ENCODE results near the gene SLC35B2. TPM values are rescaled to one million over a fixed set of nuclear protein-coding genes. Genes with fewer than 3 reads are reported as not detected.
A peak's percentile ranks its signal among the peaks of the same experiment; 100 is the strongest.

Gene SLC35B2
- polyA plus RNA-seq, 3 donors: 17.4 to 54.0 (median 30.6) TPM

DNA sequence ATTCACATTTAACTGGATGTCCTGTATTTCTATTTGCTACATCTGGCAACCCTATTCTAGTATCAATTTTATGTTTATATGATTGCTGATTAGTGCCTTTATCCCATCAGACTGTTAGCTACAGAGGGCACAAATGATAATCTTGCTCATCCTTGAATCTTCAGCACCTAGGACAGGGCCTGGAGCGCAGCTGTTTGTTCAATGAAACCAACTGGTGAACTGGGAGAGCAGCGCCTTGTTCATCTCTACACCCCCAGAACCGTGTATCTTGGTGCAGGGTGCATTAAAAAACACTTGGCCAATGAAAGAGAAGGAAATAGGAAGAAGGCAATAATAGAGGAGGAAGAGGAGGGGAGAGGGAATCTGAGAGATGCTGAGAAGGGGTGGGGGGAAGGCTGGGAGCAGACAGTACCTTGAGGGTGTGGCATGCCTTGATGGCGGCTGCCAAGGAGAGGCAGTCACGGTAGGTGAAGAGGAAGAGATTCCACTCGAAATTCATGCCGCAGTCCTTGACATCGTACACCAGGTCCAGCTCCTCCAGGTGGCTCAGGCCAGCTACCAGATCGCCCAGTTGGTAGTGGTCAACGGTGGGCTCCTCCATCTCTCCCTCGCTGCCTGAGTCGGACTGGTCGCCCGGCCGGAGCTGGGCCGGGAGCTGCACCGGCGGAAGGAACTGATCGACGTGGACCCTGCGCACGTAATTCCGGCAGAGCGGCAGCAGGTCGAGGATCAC lies 28.4 kb upstream of the SLC35B2 start:
- WGBS (ENCODE audit: insufficient coverage): 95% methylated on average over 19 of the region's 25 CpGs
- Mint-ChIP-seq H3K4me3 (peak overlapping the region in 1 of 2 donors; percentile 6), H3K9me3 (peaks cover 0 to 2% (median 0%) of the 10 kb centered on the region in 7 donors), H3K36me3 (no peaks in the 10 kb centered on the region), H3K4me1 (peaks cover 13% of the 10 kb centered on the region), H3K27ac (no peak overlapping the region), H3K27me3 (ENCODE audit: low read depth in 3 of 3) (peaks cover 16 to 43% (median 31%) of the 10 kb centered on the region in 3 donors)
- Histone ChIP-seq H3K4me3 (replicated peaks in 1 of 3; ENCODE audit: low read depth in 2 of 3, low read length in 3 of 3) (no peak overlapping the region), H2AFZ (ENCODE audit: insufficient read depth, low read depth, low read length, poor library complexity, severe bottlenecking) (no peak overlapping the region), H4K20me1 (ENCODE audit: insufficient read depth, low read length) (no peaks in the 10 kb centered on the region), H3K4me2 (replicated peaks; ENCODE audit: extremely low read depth, low read length, poor library complexity, severe bottlenecking) (no peak overlapping the region), H3K27me3 (ENCODE audit: control insufficient read depth in 2 of 2, insufficient read depth in 2 of 2, low read length in 2 of 2) (peaks cover 0 to 16% of the 10 kb centered on the region in 2 donors), H3K27ac (ENCODE audit: low read depth in 1 of 2, low read length in 2 of 2) (no peak overlapping the region), H3K9ac (ENCODE audit: insufficient read depth, low read length, poor library complexity, severe bottlenecking) (no peak overlapping the region), H3K4me1 (ENCODE audit: control insufficient read depth in 1 of 2, insufficient read depth in 2 of 2, low read length in 2 of 2) (peaks cover 9% of the 10 kb centered on the region in 2 donors), H3K36me3 (replicated peaks in 1 of 2; ENCODE audit: control insufficient read depth in 1 of 2, insufficient read depth in 2 of 2, low read length in 2 of 2) (no peaks in the 10 kb centered on the region), H3K79me2 (ENCODE audit: insufficient read depth, low read length) (no peaks in the 10 kb centered on the region), H3K9me3 (replicated peaks in 1 of 2; ENCODE audit: control insufficient read depth in 1 of 2, insufficient read depth in 1 of 2, low read length in 2 of 2) (no peaks in the 10 kb centered on the region)
- DNase-seq: no peak
- intact Hi-C loops (cut with micrococcal nuclease): no loop called here
- TF ChIP-seq, protein P1, sequence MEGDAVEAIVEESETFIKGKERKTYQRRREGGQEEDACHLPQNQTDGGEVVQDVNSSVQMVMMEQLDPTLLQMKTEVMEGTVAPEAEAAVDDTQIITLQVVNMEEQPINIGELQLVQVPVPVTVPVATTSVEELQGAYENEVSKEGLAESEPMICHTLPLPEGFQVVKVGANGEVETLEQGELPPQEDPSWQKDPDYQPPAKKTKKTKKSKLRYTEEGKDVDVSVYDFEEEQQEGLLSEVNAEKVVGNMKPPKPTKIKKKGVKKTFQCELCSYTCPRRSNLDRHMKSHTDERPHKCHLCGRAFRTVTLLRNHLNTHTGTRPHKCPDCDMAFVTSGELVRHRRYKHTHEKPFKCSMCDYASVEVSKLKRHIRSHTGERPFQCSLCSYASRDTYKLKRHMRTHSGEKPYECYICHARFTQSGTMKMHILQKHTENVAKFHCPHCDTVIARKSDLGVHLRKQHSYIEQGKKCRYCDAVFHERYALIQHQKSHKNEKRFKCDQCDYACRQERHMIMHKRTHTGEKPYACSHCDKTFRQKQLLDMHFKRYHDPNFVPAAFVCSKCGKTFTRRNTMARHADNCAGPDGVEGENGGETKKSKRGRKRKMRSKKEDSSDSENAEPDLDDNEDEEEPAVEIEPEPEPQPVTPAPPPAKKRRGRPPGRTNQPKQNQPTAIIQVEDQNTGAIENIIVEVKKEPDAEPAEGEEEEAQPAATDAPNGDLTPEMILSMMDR (IDR thresholded peaks at IDR 0.05): no peak

DNA sequence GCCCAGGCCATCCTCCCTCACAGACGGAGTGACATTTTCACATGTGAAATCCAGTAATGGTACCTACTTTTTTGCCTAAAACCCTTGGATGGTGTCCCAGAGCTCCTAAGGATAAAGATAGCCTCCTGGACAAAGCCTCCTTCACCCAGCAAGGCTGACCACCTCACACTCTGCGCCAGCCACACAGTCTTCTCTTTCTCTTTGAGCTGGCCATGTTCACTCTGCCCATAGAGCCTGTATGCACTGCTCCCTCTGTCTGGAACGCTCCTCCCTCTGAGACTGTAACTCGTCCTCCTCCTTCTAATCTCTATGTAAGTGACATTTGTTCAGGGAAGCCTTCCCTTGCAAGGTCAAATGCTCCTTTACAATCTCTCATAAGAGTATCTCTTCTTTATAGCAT lies 27.5 kb upstream of the SLC35B2 start:
- Mint-ChIP-seq H3K4me1 (peaks cover 13% of the 10 kb centered on the region), H3K4me3 (no peak overlapping the region), H3K27me3 (ENCODE audit: low read depth in 3 of 3) (peaks cover 13 to 46% (median 32%) of the 10 kb centered on the region in 3 donors), H3K9me3 (peaks cover 0 to 2% (median 0%) of the 10 kb centered on the region in 7 donors), H3K27ac (no peak overlapping the region), H3K36me3 (no peaks in the 10 kb centered on the region)
- no peak overlapping the region for H2AFZ ChIP-seq (ENCODE audit: insufficient read depth, low read depth, low read length, poor library complexity, severe bottlenecking)
- no peak overlapping the region for H3K27ac ChIP-seq (ENCODE audit: low read depth in 1 of 2, low read length in 2 of 2)
- no peak overlapping the region for H3K4me2 ChIP-seq (replicated peaks; ENCODE audit: extremely low read depth, low read length, poor library complexity, severe bottlenecking)
- no peak overlapping the region for H3K4me3 ChIP-seq (replicated peaks in 1 of 3; ENCODE audit: low read depth in 2 of 3, low read length in 3 of 3)
- H3K36me3 ChIP-seq (replicated peaks in 1 of 2; ENCODE audit: control insufficient read depth in 1 of 2, insufficient read depth in 2 of 2, low read length in 2 of 2): no peaks in the 10 kb centered on the region
- intact Hi-C loops (cut with micrococcal nuclease): no loop called here
- no peaks in the 10 kb centered on the region for H3K79me2 ChIP-seq (ENCODE audit: insufficient read depth, low read length)
- no peak overlapping the region for H3K9ac ChIP-seq (ENCODE audit: insufficient read depth, low read length, poor library complexity, severe bottlenecking)
- WGBS (ENCODE audit: insufficient coverage): 80% methylated on average over 4 of the region's 4 CpGs
- TF ChIP-seq, protein P1 (IDR thresholded peaks at IDR 0.05): no peak
- peaks cover 0 to 19% of the 10 kb centered on the region in 2 donors for H3K27me3 ChIP-seq (ENCODE audit: control insufficient read depth in 2 of 2, insufficient read depth in 2 of 2, low read length in 2 of 2)
- H4K20me1 ChIP-seq (ENCODE audit: insufficient read depth, low read length): no peaks in the 10 kb centered on the region
- peaks cover 9% of the 10 kb centered on the region in 2 donors for H3K4me1 ChIP-seq (ENCODE audit: control insufficient read depth in 1 of 2, insufficient read depth in 2 of 2, low read length in 2 of 2)
- H3K9me3 ChIP-seq (replicated peaks in 1 of 2; ENCODE audit: control insufficient read depth in 1 of 2, insufficient read depth in 1 of 2, low read length in 2 of 2): no peaks in the 10 kb centered on the region
- no peak for DNase-seq

Measured in CD14-positive monocyte (primary cell).